Measurements from ENCODE around the gene BEGAIN. TPM values are rescaled to one million over a fixed set of nuclear protein-coding genes. Genes with fewer than 3 reads are reported as not detected.

Gene BEGAIN
- total RNA-seq, 2 experiments from 2014 or later: 0.76 TPM; not detected in 1

- no peak for DNase-seq (ENCODE audit: low spot score)
- H3K79me2 ChIP-seq (ENCODE audit: insufficient read depth, low read depth, low read length): no peaks in the 10 kb centered on the region
- no peaks in the 10 kb centered on the region for H3K36me3 ChIP-seq (ENCODE audit: insufficient read depth, low read length)
- no peaks in the 10 kb centered on the region for H3K9me3 ChIP-seq (ENCODE audit: low read length)
- H2AFZ ChIP-seq (ENCODE audit: low read length): no peak overlapping the region
- intact Hi-C loops (cut with micrococcal nuclease; ENCODE audit: unreplicated experiment): no loop called here
- no peak overlapping the region for H3K4me2 ChIP-seq (ENCODE audit: low read length)
- no peaks in the 10 kb centered on the region for H4K20me1 ChIP-seq (ENCODE audit: insufficient read depth, low read length)
- no peaks in the 10 kb centered on the region for H3K9me2 ChIP-seq (ENCODE audit: insufficient read depth, low read length)
- no peak for TF ChIP-seq CTCF (conservative IDR thresholded peaks at IDR 0.05; ENCODE audit: low read length)
- no peak for TF ChIP-seq EZH2phosphoT487 (IDR thresholded peaks at IDR 0.05; ENCODE audit: borderline replicate concordance, low read depth, low read length)
- H3K27ac ChIP-seq (ENCODE audit: low read depth, low read length, poor library complexity, severe bottlenecking): no peak overlapping the region
- H3K4me3 ChIP-seq (ENCODE audit: low read depth, low read length, poor library complexity, severe bottlenecking): no peak overlapping the region
- POLR2A ChIA-PET: no interaction called here
- H3K4me1 ChIP-seq (ENCODE audit: insufficient read depth, low read length, poor library complexity, severe bottlenecking): no peaks in the 10 kb centered on the region
- CTCF ChIA-PET (ENCODE audit: unreplicated experiment): no interaction called here
- BruUV-seq (replicated peaks): no TSS peak
Measured at GRCh38 chr14:100580316-100581227, 6.6 kb downstream of the BEGAIN start.

- no peaks in the 10 kb centered on the region for H3K9me3 ChIP-seq (ENCODE audit: low read length)
- H3K27ac ChIP-seq (ENCODE audit: low read depth, low read length, poor library complexity, severe bottlenecking): no peak overlapping the region
- POLR2A ChIA-PET: interaction anchor here (0.7 kb wide), 1 partner anchor 855 kb away, joined by 3 read pairs; no protein-coding TSS in a partner anchor
- DNase-seq (ENCODE audit: low spot score): no peak
- H2AFZ ChIP-seq (ENCODE audit: low read length): no peak overlapping the region
- no peaks in the 10 kb centered on the region for H3K36me3 ChIP-seq (ENCODE audit: insufficient read depth, low read length)
- H3K9me2 ChIP-seq (ENCODE audit: insufficient read depth, low read length): no peaks in the 10 kb centered on the region
- no peak overlapping the region for H3K4me2 ChIP-seq (ENCODE audit: low read length)
- H3K4me3 ChIP-seq (ENCODE audit: low read depth, low read length, poor library complexity, severe bottlenecking): no peak overlapping the region
- TF ChIP-seq CTCF (conservative IDR thresholded peaks at IDR 0.05; ENCODE audit: low read length) (no peak), EZH2phosphoT487 (IDR thresholded peaks at IDR 0.05; ENCODE audit: borderline replicate concordance, low read depth, low read length) (no peak)
- no peaks in the 10 kb centered on the region for H3K4me1 ChIP-seq (ENCODE audit: insufficient read depth, low read length, poor library complexity, severe bottlenecking)
- no peaks in the 10 kb centered on the region for H3K79me2 ChIP-seq (ENCODE audit: insufficient read depth, low read depth, low read length)
- CTCF ChIA-PET (ENCODE audit: unreplicated experiment): no interaction called here
- intact Hi-C loops (cut with micrococcal nuclease; ENCODE audit: unreplicated experiment): no loop called here
- no peaks in the 10 kb centered on the region for H4K20me1 ChIP-seq (ENCODE audit: insufficient read depth, low read length)
- BruUV-seq (replicated peaks): no TSS peak
Measured at GRCh38 chr14:100578552-100578951, 8.7 kb downstream of the BEGAIN start.

- Histone ChIP-seq H3K36me3 (ENCODE audit: insufficient read depth, low read length) (no peaks in the 10 kb centered on the region), H4K20me1 (ENCODE audit: insufficient read depth, low read length) (no peaks in the 10 kb centered on the region), H3K79me2 (ENCODE audit: insufficient read depth, low read depth, low read length) (no peaks in the 10 kb centered on the region), H3K4me1 (ENCODE audit: insufficient read depth, low read length, poor library complexity, severe bottlenecking) (peaks cover 5% of the 10 kb centered on the region), H3K4me3 (ENCODE audit: low read depth, low read length, poor library complexity, severe bottlenecking) (no peak overlapping the region), H3K4me2 (ENCODE audit: low read length) (no peak overlapping the region), H3K9me2 (ENCODE audit: insufficient read depth, low read length) (no peaks in the 10 kb centered on the region), H3K27ac (ENCODE audit: low read depth, low read length, poor library complexity, severe bottlenecking) (no peak overlapping the region), H2AFZ (ENCODE audit: low read length) (no peak overlapping the region), H3K9me3 (ENCODE audit: low read length) (no peaks in the 10 kb centered on the region)
- intact Hi-C loops (cut with micrococcal nuclease; ENCODE audit: unreplicated experiment): no loop called here
- TF ChIP-seq EZH2phosphoT487 (IDR thresholded peaks at IDR 0.05; ENCODE audit: borderline replicate concordance, low read depth, low read length): no peak
- TF ChIP-seq CTCF (conservative IDR thresholded peaks at IDR 0.05; ENCODE audit: low read length): no peak
- ChIA-PET POLR2A (interaction anchor here (0.7 kb wide), 1 partner anchor 854 kb away, joined by 3 read pairs; no protein-coding TSS in a partner anchor), CTCF (ENCODE audit: unreplicated experiment) (no interaction called here)
- BruUV-seq (replicated peaks): no TSS peak
- DNase-seq (ENCODE audit: low spot score): no peak
Measured at GRCh38 chr14:100577986-100578431, 9.2 kb downstream of the BEGAIN start.
